Breast epithelium (tissue), 4 donors: Measurements from ENCODE around the gene DNMT3A. TPM values are rescaled to one million over a fixed set of nuclear protein-coding genes. Genes with fewer than 3 reads are reported as not detected.
A peak's percentile ranks its signal among the peaks of the same experiment; 100 is the strongest.

ENCODE experiments used
- DNase-seq, 2 donors: peaks; one replicate each; pipeline ENCODE4 v3.0.0-alpha.2; 2019; ENCODE audit warnings: low spot score in 2 of 2
- H3K27ac ChIP-seq, 2 donors: fragments of 200-600 bp; sonication (generic) in 1 of 2; one replicate each; pipeline ENCODE4 v1.5.1; 2016 to 2019; ENCODE audit warnings: mild to moderate bottlenecking in 1 of 2
- H3K27me3 ChIP-seq, 2 donors: fragments of 200-600 bp; sonication (generic) in 1 of 2; one replicate each; pipeline versions ENCODE4 v1.5.1 to v1.6.0; 2017 to 2019; ENCODE audit warnings: control low read depth in 1 of 2, mild to moderate bottlenecking in 1 of 2
- H3K36me3 ChIP-seq: fragments of 200-600 bp; one replicate; pipeline ENCODE4 v1.5.1; 2019
- H3K4me1 ChIP-seq, 2 donors: fragments of 200-600 bp; sonication (generic); one replicate each; pipeline ENCODE4 v1.5.1; 2016 to 2019; ENCODE audit warnings: control low read depth in 1 of 2
- H3K4me3 ChIP-seq, 3 donors: fragments of 200-600 bp; sonication (generic); 1 replicate in 2 of 3; 2 replicates in 1 of 3; pipeline ENCODE4 v1.5.1; 2016 to 2019; ENCODE audit warnings: mild to moderate bottlenecking in 3 of 3, moderate library complexity in 2 of 3
- H3K9me3 ChIP-seq, 2 donors: fragments of 200-600 bp; sonication (generic) in 1 of 2; one replicate each; pipeline ENCODE4 v1.5.1; 2016 to 2019; ENCODE audit warnings: control low read depth in 1 of 2
- CTCF ChIP-seq, 3 donors: fragments of 450-650 bp; IDR thresholded peaks; one replicate each; pipeline ENCODE4 v1.5.1; 2016 to 2017; ENCODE audit warnings: antibody characterized with exemption in 3 of 3, mild to moderate bottlenecking in 3 of 3, moderate library complexity in 3 of 3
- POLR2A ChIP-seq: fragments of 450-650 bp; IDR thresholded peaks from one replicate; pipeline ENCODE4 v1.6.1; 2016; ENCODE audit warnings: antibody characterized with exemption, mild to moderate bottlenecking, moderate library complexity
- POLR2AphosphoS5 ChIP-seq, 3 donors: sonication (generic); formaldehyde crosslinking; IDR thresholded peaks; one replicate each; pipeline ENCODE4 v1.6.1; 2017; ENCODE audit warnings: antibody characterized with exemption in 3 of 3
- intact Hi-C: fragments of 100-400 bp; cut with DNase I; formaldehyde crosslinking; loops from one replicate; pipeline ENCODE4 v1.15.1; 2023; ENCODE audit warnings: low total_unique reads
- total RNA-seq, 3 donors: library from RNA; depleted of rRNA; stranded (reverse); fragments of >200 nt; gene quantifications; one replicate each; pipeline ENCODE4 v1.1.0, GENCODE V29; 2016

Gene DNMT3A
- total RNA-seq, 3 donors from 2014 or later, result 8.2 to 21.7 (median 20.0) TPM

- no peak overlapping the region for H3K4me3 ChIP-seq
- intact Hi-C loops, result no loop called here
- H3K27me3 ChIP-seq, result no peaks in the 10 kb centered on the region
- H3K36me3 ChIP-seq, result no peaks in the 10 kb centered on the region
- no peaks in the 10 kb centered on the region for H3K9me3 ChIP-seq
- H3K27ac ChIP-seq, result peak overlapping the region; percentile 62 to 85
- no peak for DNase-seq
- TF ChIP-seq CTCF (IDR thresholded peaks at IDR 0.05), result no peak
- no peak for TF ChIP-seq POLR2A
- no peak for TF ChIP-seq POLR2AphosphoS5 (IDR thresholded peaks at IDR 0.05)
- H3K4me1 ChIP-seq, result peaks cover 0 to 5% of the 10 kb centered on the region in 2 donors
Measured at GRCh38 chr2:25280051-25280687, 61.6 kb downstream of the DNMT3A start.

- Histone ChIP-seq H3K9me3 (no peaks in the 10 kb centered on the region), H3K27me3 (no peaks in the 10 kb centered on the region), H3K36me3 (no peaks in the 10 kb centered on the region), H3K4me3 (peak overlapping the region in 1 of 3 donors; percentile 31), H3K27ac (peak overlapping the region; percentile 62 to 85), H3K4me1 (peaks cover 0 to 5% of the 10 kb centered on the region in 2 donors)
- intact Hi-C loops, result no loop called here
- DNase-seq, result peak in 1 of 2 donors; percentile 85
- TF ChIP-seq POLR2A, result no peak
- peak in 1 of 3 donors; percentile 47 for TF ChIP-seq POLR2AphosphoS5 (IDR thresholded peaks at IDR 0.05)
Measured at GRCh38 chr2:25279091-25279651, 62.6 kb downstream of the DNMT3A start.

GRCh38 chr2:25276569-25277465 is 64.9 kb downstream of the DNMT3A start:
- Histone ChIP-seq H3K9me3 (no peaks in the 10 kb centered on the region), H3K4me1 (peaks cover 0 to 3% of the 10 kb centered on the region in 2 donors), H3K36me3 (no peaks in the 10 kb centered on the region), H3K4me3 (peak overlapping the region; percentile 25 to 73 (median 55)), H3K27me3 (no peaks in the 10 kb centered on the region), H3K27ac (peak overlapping the region; percentile 83 to 89)
- intact Hi-C loops, result no loop called here
- TF ChIP-seq POLR2A (no peak), CTCF (IDR thresholded peaks at IDR 0.05) (peak; percentile 36 to 70 (median 51))
- DNase-seq, result peak in 1 of 2 donors; percentile 61

- intact Hi-C loops, result no loop called here
- no peak for DNase-seq
- Histone ChIP-seq H3K4me3 (no peak overlapping the region), H3K27ac (peak overlapping the region; percentile 27 to 83), H3K27me3 (no peaks in the 10 kb centered on the region), H3K9me3 (no peaks in the 10 kb centered on the region), H3K36me3 (no peaks in the 10 kb centered on the region), H3K4me1 (no peaks in the 10 kb centered on the region)
- no peak for TF ChIP-seq CTCF (IDR thresholded peaks at IDR 0.05)
- no peak for TF ChIP-seq POLR2AphosphoS5 (IDR thresholded peaks at IDR 0.05)
- TF ChIP-seq POLR2A, result no peak
Measured at GRCh38 chr2:25275575-25275965, 66.2 kb downstream of the DNMT3A start.

- H3K4me3 ChIP-seq, result no peak overlapping the region
- intact Hi-C loops, result no loop called here
- no peaks in the 10 kb centered on the region for H3K4me1 ChIP-seq
- TF ChIP-seq POLR2AphosphoS5 (IDR thresholded peaks at IDR 0.05) (no peak), POLR2A (no peak), CTCF (IDR thresholded peaks at IDR 0.05) (no peak)
- no peaks in the 10 kb centered on the region for H3K9me3 ChIP-seq
- H3K36me3 ChIP-seq, result no peaks in the 10 kb centered on the region
- no peak for DNase-seq
- peak overlapping the region; percentile 27 to 83 for H3K27ac ChIP-seq
- no peaks in the 10 kb centered on the region for H3K27me3 ChIP-seq
Measured at GRCh38 chr2:25274868-25275574, 66.7 kb downstream of the DNMT3A start.
